ENCODE data around the gene SH3GL1.

SH3GL1 gene

DNA sequence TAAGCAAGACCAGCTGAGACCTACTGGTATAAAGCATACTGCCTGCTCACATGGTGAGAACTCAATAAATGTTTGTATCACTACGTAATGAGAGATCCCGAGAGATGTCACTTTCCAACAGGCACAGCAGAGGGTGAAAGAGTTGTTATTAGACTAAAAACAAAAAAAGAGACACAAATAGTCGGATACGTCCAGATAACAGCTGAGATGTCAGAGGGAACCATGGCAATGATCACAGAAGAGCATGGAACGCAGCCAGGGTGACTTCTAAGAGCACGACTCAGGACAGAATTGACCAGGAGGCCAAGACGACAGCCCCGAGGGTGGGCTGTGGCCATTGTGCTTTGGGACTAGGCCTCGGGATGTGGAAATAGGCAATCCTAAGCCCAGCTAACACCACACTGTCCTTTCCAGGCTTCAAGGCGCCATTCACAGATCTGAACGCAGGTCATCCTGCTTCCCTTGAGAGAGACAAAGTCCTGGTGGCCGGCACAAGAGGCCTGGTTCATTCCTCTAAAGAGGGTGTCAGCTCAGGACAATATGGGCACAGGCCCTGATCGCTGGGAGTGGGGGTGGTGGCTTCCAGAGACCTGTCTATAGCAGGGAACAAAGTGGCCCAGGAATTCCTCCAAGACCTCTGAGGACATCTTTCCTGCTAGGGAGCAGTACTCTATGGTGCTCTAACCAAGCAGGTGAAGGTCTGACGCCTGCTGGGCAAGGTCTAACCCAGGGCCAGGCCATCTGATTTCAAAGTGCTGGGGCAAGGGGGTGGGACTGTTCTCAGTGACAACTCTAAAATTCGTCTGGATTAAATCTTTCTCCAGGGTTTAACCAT lies 3.2 kb downstream of the SH3GL1 start:
- DNase-seq: no peak

DNA sequence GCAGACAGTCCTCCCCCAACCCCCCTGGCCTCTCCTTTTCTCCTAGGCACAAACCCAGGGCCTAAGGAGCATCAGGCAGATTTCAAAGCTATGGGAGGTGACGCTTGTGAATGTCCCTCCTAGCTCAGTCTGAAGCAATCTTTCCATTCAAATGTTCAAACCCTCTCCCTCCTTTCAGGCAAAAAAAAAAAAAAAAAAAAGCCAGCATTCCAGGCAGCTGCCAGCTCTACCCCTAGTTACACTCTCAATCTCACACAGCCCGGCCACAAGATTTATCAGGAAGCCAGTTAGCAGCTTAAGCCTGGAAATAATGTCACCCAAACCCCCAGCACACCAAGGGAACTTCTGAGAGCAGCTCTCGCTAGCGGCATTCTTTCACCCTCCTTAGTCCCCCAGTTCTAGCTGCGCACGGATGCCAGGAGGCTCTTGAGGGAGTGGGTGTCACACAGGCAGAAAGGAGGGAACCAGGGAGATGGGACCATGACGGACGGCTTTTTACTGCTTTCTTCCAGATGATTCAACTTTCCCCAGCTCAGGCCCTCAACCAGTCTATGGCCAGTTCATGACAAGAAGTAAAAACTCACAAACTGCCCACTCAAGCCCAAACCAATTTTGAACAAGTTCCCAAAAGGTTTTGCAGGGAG lies 6.3 kb downstream of the SH3GL1 start:
- no peak for DNase-seq

DNA sequence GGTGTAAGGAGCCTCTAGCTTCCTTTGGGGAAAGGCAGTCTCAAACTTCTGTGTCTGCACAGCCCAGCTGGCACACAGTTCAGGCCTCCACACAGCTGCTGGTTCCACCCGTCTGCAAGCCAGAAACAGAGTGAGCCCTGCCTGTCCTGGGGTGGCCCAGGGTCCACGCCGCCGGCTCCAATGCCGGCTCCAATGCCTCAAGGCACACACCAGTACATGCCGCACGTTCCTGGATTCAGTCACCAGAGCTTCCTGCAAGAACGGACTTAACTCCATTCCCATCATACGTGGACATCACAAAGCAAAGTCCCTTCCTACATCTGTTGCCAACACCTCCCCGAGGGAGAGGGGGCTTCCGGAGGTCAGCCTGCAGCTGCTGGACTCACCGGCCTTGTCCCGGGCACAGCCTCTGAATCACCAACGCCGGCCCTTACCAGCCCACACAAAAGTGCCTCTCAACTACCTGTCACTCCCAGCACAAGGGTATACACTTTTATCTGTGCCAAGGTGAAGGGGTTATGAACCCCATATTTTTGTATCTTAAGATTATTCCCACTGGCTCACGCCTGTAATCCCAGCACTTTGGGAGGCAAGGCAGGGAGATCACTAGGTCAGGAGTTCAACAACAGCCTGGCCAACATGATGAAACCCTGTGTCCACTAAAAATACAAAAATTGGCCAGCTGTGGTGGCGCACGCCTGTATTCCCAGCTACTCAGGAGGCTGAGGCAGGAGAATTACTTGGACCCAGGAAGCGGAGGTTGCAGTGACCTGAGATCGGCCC lies 8.5 kb downstream of the SH3GL1 start:
- DNase-seq: no peak

DNA sequence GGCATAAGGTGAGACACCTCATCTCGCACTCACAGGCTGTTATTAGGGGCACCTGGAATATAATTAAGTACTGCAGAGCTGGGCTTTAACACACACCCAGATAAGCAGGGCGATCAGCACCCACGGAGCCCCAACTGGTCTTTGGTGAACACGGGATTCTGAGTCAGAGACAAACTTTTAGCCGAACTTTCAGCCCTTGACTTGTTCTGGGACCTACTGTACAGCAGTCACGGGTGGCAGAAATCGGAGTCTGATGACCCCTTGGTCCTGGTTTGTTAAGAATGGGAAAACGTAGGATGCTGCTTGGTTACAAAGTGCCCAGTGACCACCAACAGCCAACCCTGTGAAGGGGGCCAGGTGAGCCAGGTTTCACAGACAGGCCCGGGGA lies 9.0 kb downstream of the SH3GL1 start:
- no peak for DNase-seq

DNA sequence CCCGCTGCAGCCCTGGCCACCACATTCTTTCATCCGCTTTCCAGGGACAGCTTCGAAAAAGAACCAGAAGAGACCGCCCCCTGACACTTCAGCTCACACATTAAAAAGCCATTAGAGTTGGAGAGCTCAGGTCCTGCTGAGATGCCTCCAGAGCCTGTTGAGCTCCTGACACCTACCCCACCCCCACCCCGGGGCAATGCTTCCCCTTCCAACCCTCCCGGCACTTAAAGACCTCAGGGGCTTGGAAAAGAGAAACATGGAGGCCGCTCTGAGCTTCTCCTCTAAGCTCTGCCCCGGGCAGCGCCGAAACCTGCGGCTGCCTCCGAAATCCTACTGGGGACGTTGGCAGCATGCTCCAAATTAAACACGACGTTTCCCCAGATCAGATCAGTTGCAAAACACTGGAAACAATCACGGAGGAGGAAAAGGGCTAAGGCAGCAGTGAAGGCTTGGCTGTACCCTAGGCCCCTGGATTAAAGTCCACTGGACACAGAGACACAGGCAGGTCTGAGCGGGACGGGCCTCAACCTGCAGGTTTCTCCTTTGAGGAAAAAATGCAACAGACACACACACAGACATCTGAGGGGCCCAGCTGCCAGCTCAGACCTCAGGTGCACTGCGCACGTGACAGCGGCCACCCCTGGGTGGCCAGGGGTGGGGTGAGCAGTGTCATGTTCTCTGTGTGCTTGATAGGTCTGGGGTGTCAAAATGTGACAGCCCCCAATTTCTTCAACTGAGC lies 9.6 kb downstream of the SH3GL1 start:
- no peak for DNase-seq

DNA sequence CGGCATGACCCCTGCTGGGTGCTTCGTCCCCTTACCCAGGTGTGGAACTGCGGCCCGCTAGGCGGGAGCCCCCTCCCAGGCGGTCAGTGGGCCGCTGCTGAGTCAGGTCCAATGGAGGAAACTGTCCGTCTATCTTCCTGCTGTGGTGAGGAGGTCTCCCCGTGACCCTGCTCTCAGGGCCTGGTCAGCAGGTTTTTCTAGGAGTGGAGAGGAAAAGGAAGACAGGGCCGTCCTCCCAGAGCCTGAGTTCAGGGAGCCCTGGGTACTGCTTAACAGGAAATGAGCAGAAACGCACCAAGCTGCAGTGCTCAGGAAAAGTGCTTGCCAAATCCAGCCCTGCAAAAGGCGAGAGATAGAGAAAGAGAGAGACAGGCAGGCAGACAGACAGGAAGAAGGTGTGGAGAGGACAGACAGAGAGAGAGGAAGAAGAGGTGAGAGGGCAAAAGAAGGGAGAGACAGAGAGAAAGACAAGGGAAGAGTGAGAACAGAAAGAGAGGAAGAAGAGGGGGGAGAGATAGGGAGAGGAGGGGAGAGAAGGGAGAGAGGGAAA lies 10.3 kb downstream of the SH3GL1 start:
- no peak for DNase-seq

DNA sequence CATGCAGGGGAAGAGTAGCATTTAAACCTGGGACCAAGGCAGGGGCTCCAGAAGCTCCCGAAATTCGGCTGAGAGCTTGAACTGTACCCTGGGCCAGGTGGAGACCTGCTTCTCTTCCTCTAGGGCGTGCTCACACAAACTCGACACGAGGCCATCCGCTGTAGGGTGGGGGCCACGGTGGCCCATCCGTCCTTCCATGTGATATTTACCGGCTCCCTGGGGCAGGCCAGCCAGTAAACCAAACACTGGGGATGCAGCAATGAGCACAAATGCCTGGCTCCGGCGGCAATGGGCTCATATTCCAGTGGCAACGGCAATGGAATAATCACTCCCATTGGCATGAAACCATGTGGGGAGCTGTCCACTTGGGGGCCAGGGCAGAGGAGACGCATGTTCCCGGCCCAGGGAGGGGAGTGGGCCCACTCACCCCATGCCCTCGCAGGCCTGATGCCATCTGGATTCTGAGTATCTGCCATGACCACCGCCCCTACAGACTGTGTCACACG lies 10.8 kb downstream of the SH3GL1 start:
- DNase-seq: no peak

DNA sequence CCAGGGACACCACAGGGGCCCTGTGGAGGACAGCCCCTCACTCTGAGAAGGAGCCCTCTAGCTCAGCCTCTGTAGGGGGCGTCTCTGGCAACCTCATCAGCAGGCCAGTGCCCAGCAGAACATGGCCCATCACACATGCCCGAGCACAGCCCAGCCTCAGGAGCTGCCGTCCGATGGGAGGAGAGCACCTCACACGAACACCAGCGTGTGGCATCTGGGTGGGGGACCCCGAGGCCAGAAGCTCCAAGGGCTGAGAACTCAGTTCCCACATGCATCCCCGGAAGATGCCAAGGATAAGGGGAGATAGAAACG lies 11.3 kb downstream of the SH3GL1 start:
- DNase-seq: no peak

DNA sequence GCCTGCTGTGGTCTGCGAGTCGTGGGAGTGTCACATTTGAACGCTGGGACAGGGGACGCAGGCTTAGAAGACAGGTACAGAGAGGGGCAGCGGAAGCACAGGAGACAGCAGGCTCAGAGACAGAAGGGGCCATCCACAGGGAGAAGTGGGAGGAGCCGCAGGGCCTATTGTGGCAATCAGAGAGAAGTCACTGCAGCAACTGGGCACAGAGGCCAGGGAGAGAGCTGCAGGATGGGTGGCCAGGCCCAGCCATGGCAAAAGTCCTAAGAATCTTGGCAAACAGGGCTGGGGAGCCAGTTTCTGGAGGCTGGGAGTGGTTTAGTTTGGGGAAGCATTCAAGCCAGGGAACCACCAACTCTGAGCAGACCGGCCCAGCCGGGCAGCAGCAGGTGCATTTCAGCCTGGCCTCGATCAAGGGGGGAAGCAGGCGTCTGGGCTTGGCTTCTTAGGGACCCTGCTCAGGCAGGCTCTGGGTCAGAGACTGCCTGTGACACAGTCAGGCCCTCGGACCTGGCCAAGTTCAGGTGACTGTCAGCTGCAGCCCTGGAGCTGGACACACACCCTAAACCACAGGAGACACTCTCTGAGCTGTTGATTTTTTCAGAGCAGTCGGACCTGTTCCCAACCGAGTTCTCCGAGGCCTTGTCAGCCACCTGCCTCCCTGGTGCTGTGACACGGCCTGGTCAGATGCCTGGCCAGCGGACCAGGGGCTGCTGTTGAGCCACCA lies 11.8 kb downstream of the SH3GL1 start:
- no peak for DNase-seq

DNA sequence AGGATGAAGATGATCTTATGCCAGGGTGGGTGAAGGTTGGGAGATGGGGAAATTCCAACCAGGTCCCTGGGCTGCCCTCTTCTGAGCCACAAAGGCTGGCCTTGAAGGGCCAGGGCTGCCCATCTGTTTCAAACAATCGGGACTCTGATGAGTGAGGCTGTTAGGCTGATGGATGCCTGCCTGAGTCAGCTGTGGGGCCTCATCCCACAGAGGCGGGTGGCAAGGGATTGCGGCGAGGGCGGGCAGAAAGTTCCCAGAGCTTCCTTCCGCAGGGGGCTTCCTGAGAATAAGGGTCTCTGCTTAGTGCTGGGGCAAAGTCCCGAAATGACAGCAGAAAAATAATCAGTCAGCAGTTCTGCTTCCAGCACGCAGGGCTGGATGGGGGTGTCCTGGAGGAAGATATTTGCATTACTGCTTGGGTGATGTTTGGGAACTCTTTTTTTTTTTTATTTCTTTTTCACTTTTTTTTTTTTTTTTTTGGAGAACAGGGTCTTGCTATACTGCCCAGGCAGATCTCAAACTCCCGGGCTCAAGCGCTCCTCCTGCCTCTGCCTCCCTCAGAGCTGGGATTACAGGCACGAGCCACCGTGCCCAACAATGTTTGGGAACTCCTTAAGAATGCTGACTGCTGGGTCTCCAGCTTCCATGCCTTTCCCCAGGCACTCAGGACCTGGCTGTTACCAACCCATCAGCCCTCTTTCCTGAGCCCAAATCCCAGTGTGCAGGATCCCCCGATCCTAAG lies 14.1 kb downstream of the SH3GL1 start:
- DNase-seq: no peak

DNA sequence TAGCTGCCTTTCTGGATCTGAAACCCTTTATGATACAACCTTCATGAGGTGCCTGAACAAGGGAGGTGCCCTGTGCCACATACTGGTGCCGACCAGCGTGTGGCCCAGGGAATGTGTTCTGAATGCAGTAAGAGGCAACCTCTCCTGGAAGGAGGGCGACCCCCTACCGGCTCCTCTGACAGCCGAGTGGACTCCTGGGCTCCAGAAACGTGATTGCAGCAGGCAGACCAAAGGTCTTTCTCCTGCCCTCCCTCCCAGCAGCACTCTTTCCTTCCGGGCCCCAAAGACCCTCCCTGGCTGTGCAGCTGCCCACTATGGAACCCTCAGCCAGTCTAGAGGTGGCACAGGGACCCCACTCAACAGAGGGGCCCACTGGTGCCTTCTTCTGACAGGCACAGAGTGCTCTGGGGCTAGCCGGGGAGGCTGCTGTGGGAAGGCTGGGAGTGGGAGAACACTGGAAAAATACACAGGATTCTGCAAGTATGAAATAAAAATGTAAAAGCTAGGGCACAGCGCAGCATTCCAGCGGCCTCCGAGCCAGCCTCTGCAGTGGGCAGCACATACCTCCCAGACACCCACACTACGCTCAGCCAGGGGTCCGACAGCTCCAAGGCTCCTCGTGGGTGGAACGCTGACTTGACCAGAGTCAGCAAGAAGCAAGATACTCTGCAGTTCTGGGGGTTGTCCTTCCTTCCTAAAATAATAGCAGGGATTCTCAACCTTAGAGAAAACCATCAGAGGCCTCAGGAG lies 14.9 kb downstream of the SH3GL1 start:
- DNase-seq: no peak

DNA sequence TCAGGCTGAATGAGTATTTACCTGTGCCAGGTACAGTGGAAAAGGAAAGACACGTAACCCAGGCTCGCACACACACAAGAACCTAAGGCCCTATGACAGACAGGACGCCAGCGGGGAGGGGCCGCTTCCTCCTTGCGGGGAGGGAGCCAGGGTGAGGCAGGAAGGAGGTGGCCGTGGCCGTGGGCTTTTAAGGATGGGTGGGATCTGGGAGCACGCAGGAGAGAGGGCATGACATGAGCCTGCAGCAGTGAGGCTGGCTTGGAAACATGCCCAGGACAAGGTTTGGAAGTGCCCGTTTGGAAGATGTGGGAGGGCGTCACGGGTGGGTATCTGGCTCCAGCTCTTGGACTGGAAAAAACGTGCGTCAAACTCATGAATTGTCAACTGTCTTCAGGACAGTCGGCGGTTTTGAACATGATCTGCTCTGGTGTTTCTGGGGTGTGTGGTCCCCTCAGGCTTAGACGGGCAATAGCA lies 20.1 kb downstream of the SH3GL1 start:
- DNase-seq: peak; percentile 73

DNA sequence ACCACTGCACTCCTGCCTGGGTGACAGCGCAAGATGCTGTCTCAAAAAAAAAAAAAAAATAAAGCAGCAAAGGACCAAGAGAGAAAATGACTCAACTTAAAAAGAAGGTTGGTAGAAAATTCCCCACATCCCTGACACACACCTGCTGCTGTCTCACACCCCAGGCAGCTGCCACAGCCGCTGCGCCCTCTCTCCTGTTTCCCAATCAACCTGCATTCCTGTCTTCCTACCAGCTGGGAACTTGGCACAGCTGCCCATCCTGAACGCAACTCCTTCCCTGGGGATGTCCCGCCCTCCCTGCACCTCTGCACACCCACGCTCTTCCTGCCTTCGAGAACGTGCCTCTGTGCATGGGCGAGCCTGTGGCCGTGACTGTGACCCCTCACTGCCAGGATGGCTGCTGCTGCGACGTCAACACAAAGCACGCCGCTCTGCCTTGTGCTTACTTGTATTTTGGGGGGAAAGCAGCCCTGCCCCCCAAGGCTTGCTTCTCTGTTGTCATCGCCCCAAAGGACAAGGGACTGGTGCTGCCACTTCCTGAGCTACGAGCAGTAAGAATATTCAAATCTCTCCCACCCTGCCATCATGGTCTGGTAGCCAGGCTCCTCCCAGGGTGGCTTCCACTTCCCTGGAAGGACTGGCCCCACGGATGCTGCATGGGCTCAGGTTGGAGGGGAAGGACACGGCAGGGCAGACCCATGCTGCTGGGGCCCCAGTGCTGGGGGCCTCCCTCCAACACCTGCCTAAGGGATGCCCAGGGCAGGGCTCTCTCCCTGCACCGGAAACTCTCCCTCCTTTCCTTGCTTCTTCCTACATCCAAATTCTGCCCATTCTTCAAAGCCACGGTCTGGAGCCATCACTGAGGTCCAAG lies 20.7 kb downstream of the SH3GL1 start:
- peak; percentile 35 for DNase-seq

DNA sequence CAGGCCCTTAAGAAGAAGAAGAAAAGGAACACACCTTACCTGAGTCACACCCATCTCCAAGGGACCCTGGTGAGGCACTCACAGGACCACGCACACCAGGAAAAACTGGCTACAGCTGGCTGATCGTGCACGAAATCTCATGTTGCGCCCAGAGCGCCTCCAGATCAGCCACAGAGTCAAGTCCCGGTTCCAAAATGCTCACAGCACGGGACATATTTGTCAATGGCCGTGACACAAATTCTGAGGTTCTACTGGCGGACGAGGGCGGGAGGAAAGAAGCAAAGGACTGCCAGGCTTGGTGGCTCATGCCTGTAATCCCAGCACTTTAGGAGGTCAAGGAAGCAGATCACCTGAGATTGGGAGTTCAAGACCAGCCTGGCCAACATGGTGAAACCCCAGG lies 21.5 kb downstream of the SH3GL1 start:
- DNase-seq: no peak

DNA sequence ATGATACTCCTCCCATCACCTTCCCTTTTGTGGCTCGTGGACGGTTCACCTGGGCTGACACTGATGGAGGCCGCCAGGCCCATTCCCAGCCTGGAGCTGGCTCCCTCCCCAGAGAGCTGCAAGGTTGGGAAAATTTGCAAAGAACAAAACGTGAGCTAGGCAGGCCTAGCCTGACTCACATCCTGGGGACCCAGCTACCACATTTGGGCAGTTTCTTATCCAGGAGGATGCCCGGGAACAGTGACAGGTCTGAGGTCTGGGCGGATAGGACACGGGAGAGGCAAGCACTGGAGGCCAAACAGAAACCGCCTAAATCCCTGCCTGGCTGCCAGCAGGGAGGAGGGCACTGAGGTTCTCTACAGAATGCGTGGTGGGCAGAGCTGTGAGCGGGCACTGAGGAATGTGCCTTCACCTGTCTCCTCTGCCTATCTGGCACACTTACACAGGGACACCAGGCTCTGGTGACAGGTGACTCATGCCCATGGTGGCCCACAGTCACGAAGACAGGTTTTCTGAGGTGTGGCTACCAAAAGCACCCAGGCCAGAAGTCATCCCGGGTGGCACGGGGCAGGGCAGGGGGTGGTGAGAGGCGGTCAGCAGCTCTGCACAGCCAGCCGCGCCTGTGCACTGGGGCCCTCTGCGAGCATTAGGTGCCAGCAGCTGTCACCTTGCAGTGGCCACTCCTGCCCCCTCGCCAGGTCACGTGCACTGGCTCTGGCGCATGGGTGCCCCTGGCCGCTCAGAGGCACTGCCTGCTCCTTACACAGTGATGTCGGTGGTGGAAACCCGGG lies 23.2 kb downstream of the SH3GL1 start:
- no peak for DNase-seq

DNA sequence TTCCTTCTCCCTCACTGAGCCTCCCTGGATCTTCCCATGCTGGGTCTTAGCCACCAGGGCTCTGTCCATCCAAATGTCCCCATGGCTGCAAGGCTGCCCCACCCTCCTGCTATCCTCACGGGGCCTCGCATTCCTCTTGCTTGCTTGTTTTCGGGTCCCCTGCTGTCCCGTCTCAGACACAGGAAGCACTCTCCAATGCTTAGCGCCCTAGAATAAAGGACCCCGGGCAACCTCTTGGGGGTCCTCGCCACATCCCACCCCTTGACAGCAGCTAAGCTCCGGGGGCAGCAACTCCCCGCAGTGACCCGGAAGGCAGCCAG lies 23.7 kb downstream of the SH3GL1 start:
- DNase-seq: no peak

DNA sequence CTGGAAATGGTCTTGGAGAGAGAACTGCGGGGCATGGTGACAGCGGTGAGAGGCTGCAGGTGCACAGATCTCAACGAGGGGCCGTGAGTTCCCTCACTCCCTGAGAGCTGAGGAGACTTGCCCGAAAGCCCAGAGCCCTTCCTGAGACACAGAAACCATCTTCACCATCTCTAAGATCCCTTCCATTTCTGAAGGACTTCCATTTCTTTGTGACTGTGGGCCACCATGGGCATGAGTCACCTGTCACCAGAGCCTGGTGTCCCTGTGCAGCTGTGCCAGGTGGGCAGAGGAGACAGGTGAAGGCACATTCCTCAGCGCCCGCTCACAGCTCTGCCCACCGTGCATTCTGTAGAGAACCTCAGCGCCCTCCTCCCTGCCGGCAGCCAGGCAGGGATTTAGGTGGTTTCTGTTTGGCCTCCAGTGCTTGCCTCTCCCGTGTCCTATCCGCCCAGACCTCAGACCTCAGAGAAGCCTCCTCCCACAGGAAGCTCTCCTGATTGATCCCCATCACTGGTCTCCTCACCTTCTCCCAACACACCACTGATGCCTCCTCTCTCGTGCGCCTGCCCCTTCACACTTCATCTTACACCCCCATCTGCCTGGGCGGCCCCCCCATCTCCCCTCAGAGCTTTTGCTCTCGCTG lies 24.2 kb downstream of the SH3GL1 start:
- DNase-seq: no peak

All from activated T-cell treated with anti-CD3 and anti-CD28 coated beads, Interleukin-2, amount 50 U/mL, for 1 hour (primary cell).